Fibroblast of skin of right quadriceps (primary cell): ENCODE measurements around the gene MSMO1.
"Not testable (repeated sequence)": the region's sequence is repeated elsewhere in the genome, so short reads cannot be mapped to it uniquely, and the experiment has no call there.

Experiments
- DNase-seq: peaks from one replicate; pipeline ENCODE4 v3.0.0-alpha.2; 2013

The MSMO1 gene

DNA sequence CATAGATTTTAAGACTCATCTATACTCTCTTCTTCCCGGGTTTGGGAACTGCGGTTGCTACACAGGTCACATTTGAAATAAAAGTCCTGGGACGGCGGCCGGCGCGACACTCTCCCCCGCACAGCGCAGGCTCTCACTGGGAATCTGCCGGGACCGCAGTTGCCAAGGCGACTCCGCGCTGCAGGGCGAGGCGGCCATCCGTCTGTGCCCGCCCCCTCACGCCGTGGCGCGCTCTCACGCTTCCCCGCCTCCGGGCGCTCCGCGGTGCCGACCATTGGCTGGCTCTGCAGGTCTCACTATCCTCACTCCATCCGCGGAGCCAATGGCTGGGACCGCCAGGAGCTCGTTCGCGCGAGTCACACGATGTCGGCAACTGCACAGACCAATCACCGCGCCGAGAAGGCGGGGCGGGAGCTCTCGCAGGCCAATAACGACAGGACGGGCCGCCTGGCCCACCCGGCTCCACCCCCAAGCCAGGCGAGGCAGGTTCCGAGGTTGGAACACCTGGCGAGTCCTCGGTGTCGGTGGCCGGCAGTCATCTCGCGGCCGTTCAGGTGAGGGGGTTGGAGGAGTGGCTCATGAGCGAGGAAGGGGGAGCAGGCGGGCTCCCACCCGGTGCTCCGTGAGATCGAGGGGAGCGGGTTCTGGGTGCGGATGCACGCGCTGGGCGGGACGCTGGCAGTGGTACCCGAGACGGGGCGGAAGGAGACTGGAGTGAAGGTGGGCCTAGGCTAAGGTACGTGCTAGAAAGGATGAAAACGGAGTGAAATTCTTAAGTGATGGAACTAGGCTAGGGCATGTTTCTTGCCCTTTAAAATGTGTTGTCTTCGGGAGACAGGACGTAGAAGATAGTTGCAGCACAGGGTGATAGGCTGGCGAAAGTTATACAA is at the start of gene MSMO1:
Gene MSMO1 (plus strand): TSS at position 459 of the 890 bp plus-strand sequence. CDS start 5,702 bp downstream, outside the sequence.
- DNase-seq: peak; percentile 99

DNA sequence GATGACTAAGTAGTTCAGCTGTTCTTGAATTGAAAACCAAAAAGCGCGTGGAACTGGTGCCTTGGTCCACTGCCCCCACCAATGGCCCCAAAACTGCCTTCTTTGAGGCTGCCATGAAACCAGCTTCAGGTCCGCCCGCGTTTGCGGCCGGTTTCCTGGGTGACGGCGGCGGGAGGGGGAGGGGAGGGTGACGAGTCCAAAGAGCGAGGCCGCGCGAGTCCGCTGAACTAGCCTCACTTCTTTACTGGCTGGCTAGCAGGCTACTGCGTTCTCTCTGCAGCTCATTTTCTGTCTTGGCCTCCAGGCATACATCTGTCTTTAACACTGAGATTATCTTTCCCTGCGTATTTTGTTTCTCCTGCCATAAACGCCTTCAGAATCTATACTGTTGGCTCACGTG is 47.9 kb upstream of the MSMO1 start:
- DNase-seq: not testable (repeated sequence)

DNA sequence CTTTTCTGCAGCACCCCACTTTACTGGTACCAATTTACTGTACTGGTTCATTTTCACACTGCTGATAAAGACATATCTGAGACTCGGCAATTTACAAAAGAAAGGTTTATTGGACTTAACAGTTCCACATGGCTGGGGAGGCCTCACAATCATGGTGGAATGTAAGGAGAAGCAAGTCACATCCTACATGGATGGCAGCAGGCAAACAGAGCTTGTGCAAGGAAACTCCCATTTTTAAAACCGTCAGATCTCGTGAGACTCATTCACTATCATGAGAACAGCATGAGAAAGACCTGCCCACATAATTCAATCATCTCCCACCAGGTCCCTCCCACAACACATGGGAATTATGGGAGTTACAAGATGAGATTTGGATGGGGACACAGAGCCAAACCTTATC is 42.8 kb upstream of the MSMO1 start:
- DNase-seq: not testable (repeated sequence)

DNA sequence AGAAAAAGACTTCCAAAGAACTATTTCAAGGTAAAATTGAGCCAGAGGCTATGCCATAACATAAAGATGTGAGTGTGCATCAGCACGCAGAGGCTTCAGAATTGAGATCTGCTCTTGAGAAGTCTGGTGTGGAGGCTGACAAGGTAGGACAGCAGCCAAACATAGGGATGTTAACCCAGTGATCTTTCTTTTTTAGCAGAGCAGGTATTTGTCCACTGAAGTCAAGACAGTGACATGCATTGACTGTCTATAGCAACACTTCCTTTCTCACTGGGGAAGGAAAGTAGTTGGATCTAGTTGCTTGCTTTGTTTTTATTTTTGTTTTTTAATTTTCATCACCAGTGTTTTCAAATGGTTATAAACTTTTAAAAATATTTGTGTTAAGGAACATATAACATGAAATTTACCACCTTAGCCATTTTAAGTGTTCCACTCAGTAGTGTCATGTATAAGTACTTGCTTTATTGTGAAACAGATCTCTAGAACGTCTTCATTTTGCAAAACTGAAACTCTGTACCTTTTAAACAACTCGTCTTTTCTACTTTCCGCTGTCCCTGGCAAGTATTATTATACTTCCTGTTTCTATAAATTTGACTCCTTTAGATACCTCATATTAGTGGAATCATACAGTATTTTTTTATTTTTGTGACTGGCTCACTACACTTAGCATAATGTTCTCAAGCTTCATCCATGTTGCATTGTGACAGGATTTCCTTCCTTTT is 40.7 kb upstream of the MSMO1 start:
- DNase-seq: not testable (repeated sequence)

DNA sequence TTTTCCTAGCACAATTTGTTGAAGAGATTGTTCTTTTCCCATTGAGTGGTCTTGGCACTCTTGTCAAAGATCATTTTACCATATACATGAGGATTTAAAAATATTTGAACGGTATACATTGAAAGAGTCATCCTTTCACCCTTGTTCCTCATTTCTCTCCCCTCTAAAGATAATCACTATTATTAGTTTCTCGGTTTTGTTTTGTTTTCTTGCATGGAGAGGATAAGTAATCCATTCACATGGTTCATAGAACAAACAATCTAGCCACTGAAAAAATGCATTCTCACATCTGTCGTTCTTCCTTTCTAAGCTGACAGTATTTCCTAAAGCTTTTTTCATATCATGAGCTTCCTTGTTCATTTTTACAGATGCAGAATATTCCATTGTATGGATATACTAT is 39.2 kb upstream of the MSMO1 start:
- no peak for DNase-seq

DNA sequence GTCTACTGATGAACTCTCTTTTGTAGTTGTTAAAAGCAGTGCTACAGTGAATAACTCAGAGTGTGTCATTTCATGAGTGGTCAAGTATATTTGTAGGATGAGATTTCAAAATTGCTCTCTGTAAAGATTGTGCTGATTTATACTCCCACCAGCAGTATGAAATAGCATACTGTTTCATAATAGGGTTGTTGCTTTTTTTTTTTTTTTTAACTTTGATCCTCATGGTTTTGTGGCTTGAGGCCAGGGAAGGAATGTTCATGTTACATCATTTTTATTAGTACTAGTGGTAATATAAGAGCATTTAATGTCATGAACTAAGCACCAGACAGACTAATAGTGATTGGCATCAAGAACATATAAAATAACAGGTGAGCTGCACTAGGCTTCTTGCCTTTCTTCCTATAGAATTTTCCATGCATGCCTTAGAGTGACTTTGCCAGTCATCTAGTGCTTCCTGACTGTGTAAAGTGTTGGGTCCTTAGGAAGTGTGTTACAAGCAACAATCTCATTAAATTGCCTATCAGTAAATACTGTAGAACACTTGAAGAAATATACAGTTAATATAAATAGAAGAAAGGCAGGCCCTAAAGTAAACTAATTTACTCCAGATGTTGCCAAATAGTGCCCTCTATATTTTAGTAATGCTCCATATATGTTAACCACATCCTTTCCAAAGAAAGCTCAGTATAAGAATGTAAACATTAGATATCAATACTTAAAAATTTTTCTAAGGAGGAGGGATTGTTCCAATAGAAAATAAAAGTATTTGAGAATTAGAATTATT is 38.6 kb upstream of the MSMO1 start:
- peak; percentile 78 for DNase-seq

DNA sequence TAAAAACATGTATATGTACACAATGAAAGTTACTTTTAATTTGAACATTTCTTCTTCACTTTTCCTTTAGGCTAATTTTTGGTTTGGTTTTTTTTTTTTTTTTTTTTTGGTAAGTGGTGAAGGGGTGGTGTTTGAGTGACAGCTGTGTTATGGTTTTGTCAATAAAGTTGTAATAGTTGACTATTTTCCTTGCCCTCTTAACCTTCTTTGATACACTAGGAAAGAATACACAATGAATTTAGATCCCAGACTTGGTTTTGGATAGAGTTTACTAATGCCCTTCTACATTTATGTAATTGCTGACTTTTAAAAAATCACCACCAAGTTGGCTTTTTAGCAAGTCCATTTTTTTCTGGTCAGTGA is 38.1 kb upstream of the MSMO1 start:
- no peak for DNase-seq

DNA sequence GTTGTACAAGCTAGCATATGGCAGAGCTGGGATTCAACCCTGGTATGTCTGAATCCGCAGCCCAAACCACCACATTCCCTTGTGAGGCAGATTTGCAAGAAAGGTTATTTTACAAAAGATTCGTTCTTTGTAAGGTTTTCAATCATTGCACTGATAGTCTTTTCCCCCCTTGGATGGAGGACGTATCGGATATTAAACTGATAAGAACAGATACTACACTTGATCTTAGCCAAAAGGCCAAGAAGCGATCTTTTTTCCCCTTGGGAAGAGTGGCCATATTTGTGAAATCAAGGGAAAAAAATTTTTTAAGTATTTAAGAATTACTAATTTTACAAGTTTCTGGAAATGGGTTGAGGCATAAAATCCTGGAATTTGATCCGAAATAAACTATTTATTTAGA is 34.4 kb upstream of the MSMO1 start:
- DNase-seq: no peak

DNA sequence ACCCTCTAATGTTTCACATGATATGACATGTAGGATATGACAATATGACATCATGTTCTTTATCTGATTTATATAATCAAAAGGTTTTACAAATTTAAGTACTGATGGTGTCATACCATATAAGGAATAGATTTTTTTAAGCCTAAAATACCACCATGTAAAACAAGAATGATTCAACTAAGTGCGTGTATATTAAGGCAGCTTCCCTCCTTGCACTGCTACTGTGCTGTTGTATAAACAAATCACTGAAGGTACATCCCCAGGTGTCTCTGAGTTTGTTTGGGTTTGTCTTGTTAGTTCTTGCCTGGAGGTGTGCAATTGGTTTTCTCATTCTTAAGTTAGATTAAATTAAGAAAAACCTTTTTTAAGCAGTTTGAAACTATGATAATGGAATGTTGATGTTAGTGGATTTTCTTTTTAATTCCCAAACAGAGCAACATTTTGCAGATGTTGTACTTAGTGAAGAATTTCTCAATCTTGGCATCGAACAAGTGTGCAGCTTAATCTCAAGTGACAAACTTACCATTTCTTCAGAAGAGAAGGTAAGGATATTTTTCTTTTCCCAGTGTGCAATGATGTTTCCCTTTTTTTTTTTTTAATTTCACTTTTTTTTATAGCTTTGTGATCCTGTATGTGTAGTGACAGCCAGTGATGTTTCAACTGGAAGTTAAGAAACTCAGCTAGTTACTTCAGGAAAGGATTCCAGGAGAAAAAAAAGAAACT is 33.4 kb upstream of the MSMO1 start:
- DNase-seq: no peak

DNA sequence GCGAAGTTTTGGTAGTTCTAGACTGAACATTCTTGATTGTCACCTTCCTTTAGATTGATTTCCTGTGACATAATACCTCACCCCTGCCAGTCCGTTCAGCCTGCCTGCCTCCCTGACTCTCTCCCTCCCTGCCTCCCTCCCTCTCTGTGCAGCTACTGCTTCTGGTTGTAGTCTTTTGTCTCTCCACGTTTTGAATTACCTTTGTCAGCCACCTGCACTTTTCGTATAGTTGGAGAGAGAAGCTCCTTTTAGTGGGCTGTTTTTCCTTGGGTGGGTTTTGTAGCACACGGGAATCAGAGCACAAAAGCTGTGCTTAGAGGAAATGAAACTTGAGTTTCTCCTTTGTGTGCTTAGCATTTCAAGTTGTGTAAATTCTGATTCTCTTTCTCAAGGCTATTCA is 32.6 kb upstream of the MSMO1 start:
- DNase-seq: no peak

DNA sequence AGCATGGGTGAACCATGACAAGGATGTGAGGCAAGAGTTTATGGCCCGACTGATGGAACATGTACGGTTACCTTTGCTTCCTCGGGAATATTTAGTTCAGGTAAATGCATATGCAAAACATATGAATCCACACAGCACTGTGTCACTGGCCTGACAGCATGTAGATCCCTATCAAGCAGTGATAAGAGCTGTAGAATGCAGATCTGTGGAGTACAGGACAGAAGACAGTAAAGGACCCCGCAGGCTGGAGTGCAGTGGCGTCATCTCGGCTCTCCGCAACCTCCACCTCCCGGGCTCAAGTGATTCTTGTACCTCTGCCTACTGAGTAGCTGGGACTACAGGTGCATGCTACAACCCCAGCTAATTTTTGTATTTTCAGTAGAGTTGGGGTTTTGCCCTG is 29.8 kb upstream of the MSMO1 start:
- no peak for DNase-seq

DNA sequence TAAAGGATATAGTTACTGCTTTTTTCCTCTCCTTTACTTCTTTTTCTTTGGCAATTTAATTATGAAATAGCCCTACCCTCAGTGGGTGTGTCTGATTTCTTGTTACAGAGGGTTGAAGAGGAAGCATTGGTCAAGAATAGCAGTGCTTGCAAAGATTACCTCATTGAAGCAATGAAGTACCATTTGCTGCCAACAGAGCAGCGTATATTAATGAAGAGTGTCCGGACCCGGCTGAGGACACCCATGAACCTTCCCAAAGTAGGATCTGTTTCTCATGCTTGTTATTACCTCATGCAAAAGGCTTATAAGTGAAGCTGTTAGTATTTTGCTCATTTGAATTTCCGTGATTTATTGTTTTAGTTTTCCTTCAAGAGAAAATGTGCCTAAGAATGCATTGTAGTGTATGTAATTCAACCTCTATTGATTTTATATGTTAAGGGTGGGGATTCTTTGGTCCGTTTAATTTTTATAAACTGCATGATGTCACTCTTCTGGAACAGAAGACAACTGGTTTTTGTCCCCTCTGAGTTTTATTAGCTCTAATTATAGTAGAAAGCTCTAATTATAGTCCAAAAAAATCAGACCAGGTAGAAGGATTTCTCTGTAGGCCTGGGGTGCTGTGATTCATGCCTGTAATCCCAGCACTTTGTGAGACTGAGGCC is 27.9 kb upstream of the MSMO1 start:
- DNase-seq: no peak

DNA sequence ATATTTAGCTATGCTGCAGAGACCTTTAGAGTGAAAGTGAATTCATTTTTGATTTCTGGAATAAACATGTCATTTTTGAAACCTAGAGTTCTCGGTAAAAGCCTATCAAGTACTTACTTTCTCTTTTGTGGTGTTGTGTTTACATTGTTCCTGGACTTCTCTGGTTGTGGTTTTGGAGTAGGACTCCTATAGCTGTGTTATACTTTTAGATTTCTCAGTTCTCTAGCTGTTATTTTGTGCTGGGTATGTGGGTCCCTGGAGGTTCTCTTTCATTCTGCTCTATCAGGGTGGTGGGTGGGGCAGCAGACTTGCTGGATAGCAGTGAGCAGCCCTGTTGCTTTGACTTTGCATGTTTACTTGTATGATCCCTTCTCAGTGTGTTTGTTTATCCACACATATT is 25.6 kb upstream of the MSMO1 start:
- DNase-seq: no peak

DNA sequence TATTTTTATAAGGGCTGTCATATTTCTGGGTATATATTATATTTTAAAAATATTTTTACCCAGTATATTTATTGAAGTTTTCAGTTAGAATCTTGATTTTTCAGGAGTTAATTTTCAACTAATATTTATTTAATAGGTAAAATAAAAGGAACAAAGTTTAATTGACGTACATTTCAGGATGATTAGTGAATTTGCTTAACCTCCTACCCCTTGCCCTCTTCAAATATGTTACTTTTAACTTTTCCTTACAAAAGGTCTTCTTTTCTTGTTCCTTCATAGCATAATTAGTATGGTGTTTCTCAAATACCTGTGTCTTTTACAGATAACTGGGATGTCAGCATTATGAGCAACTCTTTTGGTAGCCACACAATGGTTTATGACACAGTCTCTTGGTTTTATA is 24.8 kb upstream of the MSMO1 start:
- no peak for DNase-seq

DNA sequence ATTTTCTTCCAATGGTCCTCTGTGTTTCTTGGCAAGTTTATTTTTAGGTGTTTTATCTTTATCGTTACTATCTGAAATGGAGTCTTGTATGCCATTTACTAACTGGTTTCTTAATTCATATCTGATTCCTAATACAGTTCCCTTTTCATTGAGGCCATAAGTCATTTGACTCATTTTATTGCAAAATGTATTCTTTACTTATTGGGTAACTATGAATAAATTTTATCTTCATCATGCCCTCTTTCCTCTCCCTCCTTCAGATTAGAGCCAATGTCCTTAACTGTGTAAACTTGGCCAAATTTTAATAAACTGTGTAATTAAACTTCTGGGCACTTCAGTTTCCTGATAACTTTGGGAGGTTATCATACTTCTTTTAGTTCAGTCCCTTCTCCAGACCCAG is 19.3 kb upstream of the MSMO1 start:
- DNase-seq: no peak

DNA sequence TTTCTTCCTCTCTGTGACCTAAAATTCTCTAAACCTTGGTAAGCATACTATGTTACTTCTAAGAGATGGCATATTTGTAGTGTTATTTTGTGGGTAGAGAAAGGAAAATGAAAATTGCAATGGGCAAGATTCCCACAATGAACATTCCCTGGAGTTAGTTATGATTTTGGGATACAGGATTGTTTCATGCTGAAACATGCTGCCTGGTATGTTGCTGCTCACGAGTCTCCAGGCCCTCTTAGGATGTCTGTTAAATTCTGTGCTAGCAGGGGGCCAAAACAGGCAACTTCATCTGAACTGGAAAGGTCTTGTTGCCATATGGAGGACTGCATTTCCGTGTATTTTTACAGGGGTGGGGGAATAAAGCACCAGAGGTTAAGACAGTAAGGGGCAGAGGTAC is 18.9 kb upstream of the MSMO1 start:
- DNase-seq: peak; percentile 25

DNA sequence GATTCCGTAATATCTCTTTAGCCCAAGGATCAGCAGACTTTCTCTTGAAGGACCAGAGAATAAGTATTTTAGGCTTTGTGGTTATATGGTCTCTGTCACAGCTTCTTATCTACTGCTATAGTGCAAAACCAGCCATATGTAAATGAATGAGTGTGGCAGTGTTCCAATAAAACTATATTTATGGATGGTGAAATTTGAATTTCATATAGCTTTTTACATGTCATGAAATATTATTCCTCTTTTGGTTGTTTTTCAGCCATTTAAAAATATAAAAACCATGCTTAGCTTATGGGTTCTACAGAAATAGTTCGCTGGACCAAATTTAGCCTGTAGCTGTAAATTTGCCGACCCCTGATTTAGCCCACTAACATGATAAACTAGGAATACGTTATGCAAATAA is 18.0 kb upstream of the MSMO1 start:
- DNase-seq: no peak

DNA sequence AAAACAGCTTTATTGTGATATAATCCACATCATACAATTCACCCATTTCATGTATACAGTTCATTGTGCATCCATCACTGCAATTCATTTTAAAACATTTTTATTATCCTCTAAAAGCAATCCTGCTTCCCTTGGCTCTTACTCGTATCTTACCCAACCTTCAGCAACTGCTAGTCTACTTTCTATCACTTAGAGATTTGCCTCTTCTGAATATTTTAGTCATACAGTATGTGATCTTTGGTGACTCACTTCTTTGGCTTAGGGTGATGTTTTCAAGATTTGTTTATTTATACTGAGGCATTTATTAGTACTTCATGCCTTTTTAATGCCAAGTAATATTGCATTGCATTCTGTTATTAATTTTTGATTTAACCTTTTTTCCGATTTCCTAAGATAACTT is 15.0 kb upstream of the MSMO1 start:
- peak; percentile 44 for DNase-seq

DNA sequence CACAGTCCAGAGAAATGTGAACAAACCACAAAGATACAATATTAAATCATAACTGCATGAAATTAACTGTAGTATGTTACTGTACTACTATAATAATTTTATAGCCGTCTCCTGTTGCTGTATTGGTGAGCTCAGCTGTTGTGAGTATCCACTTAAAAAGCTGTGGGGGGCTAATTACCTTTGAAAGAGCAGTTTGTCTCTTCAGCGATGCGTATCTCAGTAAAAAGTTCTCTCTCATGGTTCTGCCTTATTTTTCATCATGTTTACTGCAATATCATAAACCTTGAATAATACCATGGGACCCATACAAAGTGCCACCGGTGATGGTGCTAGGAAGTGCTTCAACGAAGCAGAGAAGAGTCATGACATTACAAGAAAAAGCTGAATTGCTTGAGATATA is 8.4 kb upstream of the MSMO1 start:
- no peak for DNase-seq

DNA sequence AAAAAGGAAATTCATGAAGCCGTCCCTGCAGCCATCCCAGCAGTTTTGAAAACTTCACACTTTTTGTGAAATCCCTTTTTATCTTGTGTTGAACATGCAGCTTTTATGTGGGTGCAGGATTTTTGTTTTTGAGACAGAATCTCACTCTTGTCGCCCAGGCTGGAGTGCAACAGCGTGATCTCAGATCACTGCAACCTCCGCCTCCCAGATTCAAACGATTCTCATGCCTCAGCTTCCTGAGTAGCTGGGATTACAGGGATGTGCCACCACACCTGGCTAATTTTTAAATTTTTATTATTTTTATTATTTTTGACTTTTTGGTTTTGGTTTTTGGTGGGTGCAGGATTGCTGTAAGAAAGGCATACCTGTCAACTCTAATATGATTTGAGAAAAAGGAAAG is 8.0 kb upstream of the MSMO1 start:
- DNase-seq: no peak

DNA sequence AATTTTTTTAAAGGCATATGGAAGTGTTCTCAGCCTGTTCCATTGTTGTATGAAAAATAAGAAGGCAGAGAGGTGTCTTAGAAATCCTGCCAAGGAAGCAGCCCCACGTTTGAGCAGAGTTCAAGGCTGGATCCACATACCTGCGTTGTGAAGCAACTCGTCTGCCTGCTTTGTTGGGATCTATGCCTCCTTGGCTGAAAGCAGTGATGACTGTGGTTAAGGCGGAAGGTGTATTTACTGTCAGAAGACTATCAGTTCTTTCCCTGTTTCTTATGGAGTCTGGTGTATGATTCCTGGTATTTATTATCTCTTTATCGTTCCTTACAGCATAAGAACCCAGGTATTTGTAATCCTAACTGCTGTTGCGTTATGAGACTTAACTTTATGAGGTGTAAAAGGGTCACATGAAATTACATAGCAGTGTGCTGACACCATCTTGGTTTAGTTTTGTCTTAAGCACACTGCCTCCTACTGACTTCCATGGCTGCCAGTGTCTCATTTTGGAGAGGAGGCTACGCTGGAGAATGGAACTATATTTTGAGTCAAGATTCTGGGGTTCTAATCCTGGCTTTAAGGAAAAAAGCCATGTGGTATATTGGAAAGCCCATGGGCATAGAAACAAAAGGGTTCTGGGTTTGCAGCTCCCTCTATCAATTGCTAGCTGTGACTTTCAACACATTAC is 3.1 kb upstream of the MSMO1 start:
- DNase-seq: no peak

DNA sequence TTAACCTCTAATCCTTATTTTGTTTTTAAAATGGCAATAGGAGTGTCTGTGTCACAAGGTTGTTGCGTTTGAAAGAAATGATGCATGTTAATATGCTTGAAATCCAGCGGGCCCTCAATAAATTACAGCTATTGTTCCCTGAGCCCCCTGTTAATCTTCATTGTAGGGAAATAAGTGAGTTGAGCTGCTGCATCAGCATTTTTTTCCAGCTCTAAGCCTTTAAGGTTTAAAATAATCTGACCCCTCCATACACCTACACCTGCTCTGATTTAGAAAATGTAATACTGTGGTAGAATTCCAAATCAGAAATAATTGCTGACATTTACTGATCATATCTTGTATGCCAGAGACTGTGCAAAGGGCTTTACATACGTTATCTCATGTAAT is 2.6 kb upstream of the MSMO1 start:
- DNase-seq: no peak
